ENCODE measurements around the gene SLC44A3. TPM values are rescaled to one million over a fixed set of nuclear protein-coding genes. Genes with fewer than 3 reads are reported as not detected.

Gene SLC44A3
- total and polyA plus RNA-seq, 2 experiments from 2014 or later: 2.9 to 4.5 TPM

DNA sequence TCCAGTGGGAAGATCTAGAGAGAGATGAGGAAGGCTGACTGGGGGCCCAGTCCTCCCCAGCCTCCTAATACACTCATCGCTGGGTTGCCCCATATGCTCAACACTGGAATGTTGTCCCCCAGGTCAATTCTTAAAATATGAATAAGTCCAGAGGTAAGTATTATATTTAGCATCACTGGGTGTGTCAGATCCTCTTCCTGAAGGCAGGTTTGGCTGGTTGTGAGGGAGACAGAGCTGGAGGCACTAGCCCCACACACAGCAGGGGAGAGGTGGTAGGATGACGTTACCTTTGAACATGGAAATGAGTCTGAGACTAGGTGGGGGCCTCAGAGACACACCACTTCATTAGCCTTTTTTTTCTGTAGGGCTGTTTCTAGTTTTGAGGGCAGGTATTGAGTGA is 42.6 kb downstream of the SLC44A3 start:
- H3K9me2 ChIP-seq (ENCODE audit: insufficient read depth): peaks cover 6% of the 10 kb centered on the region; the same call in 1 of the 2 replicates
- Mint-ChIP-seq H3K9me3 (no peaks in the 10 kb centered on the region), H3K27ac (no peak overlapping the region), H3K36me3 (ENCODE audit: low read depth) (no peaks in the 10 kb centered on the region), H3K4me3 (no peak overlapping the region), H3K27me3 (ENCODE audit: insufficient read depth, low read depth, poor library complexity) (peaks cover 3% of the 10 kb centered on the region), H3K4me1 (peaks cover 61% of the 10 kb centered on the region)
- H4K20me1 ChIP-seq (replicated peaks; ENCODE audit: insufficient read depth): no peaks in the 10 kb centered on the region
- ATAC-seq (peak; percentile 54), DNase-seq (ENCODE audit: low spot score) (no peak)
- H3F3A ChIP-seq (replicated peaks; ENCODE audit: low read depth): no peaks in the 10 kb centered on the region
- 0 out of 2 replicates have a peak overlapping the region, but pooled peaks have one; percentile 11 for H3K4me2 ChIP-seq
- H3K36me3 ChIP-seq (ENCODE audit: insufficient read depth): no peaks in the 10 kb centered on the region
- H3K27ac ChIP-seq (ENCODE audit: low read depth): no peak overlapping the region
- H3K4me3 ChIP-seq: no peak overlapping the region
- H3K4me1 ChIP-seq (ENCODE audit: insufficient read depth): peaks cover 41% of the 10 kb centered on the region
- no peaks in the 10 kb centered on the region for H3K79me2 ChIP-seq (replicated peaks; ENCODE audit: insufficient read depth)
- H2AFZ ChIP-seq: no peak overlapping the region
- H3K27me3 ChIP-seq (ENCODE audit: insufficient read depth): no peaks in the 10 kb centered on the region
- TF ChIP-seq STAT1 (IDR thresholded peaks at IDR 0.05; ENCODE audit: unreplicated experiment) (no peak), CTCF (conservative IDR thresholded peaks at IDR 0.05; ENCODE audit: low read depth in 2 of 2) (no peak)

DNA sequence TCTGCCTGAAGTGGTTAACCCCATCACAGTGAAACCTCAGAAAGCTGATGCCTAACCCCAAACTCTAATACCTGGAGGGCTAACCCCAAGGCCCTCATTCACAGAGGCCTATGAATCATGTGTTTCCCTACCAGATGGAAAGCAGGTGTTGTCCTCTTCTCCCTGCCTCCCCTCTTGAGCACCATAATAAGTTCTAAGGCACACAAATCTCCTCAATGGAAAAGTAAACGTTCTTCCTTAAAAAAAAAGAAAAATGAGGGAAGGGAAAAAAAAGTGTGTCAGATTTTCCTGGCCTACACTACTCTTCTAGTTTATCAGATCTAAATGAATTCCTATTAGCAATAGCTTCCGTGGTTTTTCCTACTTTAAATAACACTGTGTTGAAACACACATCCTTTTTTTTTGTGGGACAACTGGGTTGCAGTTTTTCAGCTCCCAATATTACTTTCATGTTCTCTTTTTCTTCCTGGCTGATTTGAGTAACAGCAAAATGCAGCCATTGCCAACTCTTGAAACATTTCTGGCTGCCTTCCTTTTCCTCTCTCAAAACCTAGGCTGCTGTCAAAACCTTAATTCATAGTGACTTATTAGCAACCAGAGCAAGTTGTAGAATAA is 43.2 kb downstream of the SLC44A3 start:
- Mint-ChIP-seq H3K9me3 (no peaks in the 10 kb centered on the region), H3K27ac (peak overlapping the region; percentile 40; the same call in 1 of the 2 replicates), H3K27me3 (ENCODE audit: insufficient read depth, low read depth, poor library complexity) (peaks cover 3% of the 10 kb centered on the region), H3K4me3 (no peak overlapping the region), H3K4me1 (peaks cover 61% of the 10 kb centered on the region), H3K36me3 (ENCODE audit: low read depth) (no peaks in the 10 kb centered on the region)
- Histone ChIP-seq H3K4me3 (no peak overlapping the region), H3K36me3 (ENCODE audit: insufficient read depth) (no peaks in the 10 kb centered on the region), H3K4me2 (peak overlapping the region; percentile 42; the same call in 1 of the 2 replicates), H3K79me2 (replicated peaks; ENCODE audit: insufficient read depth) (no peaks in the 10 kb centered on the region), H4K20me1 (replicated peaks; ENCODE audit: insufficient read depth) (no peaks in the 10 kb centered on the region), H3K27me3 (ENCODE audit: insufficient read depth) (no peaks in the 10 kb centered on the region), H3K27ac (ENCODE audit: low read depth) (no peak overlapping the region), H3K4me1 (ENCODE audit: insufficient read depth) (peaks cover 41% of the 10 kb centered on the region), H3K9me2 (ENCODE audit: insufficient read depth) (peaks cover 6% of the 10 kb centered on the region; the same call in 1 of the 2 replicates), H3F3A (replicated peaks; ENCODE audit: low read depth) (no peaks in the 10 kb centered on the region), H2AFZ (no peak overlapping the region)
- TF ChIP-seq ZNF462 (CRISPR knock-in tag; IDR thresholded peaks at IDR 0.05) (no peak), STAT1 (IDR thresholded peaks at IDR 0.05; ENCODE audit: unreplicated experiment) (no peak), NANOG (IDR thresholded peaks at IDR 0.05; ENCODE audit: borderline replicate concordance) (no peak), REST (IDR thresholded peaks at IDR 0.05; ENCODE audit: unreplicated experiment) (no peak)
- DNase-seq (ENCODE audit: low spot score): no peak
- ATAC-seq: no peak

Measured in GM23338 (cell line).